SK-N-MC (cell line): ENCODE results near the gene LAMA3.

Source experiments
- DNase-seq: peaks from one replicate; pipeline ENCODE4 v3.0.0-alpha.2; 2011; ENCODE audit warnings: low read depth, low spot score
- H3K27ac ChIP-seq: fragments of 200-600 bp; sonication (generic); 2 replicates; pipeline ENCODE4 v1.5.1; 2016; ENCODE audit warnings: mixed run types
- H3K36me3 ChIP-seq: fragments of 200-600 bp; sonication (generic); 2 replicates; pipeline ENCODE4 v1.6.1; 2017; ENCODE audit warnings: antibody characterized with exemption, low read length, mixed read lengths; ENCODE audit not compliant: insufficient read depth
- H3K4me3 ChIP-seq: fragments of 200-600 bp; sonication (generic); 2 replicates; pipeline ENCODE4 v1.5.1; 2016
- H3K9ac ChIP-seq: fragments of 200-600 bp; sonication (generic); 2 replicates; pipeline ENCODE4 v1.8.0; 2017; ENCODE audit warnings: mixed run types, mixed read lengths; ENCODE audit not compliant: insufficient read length
- H3K9me3 ChIP-seq: fragments of 200-600 bp; sonication (generic); 2 replicates; pipeline ENCODE4 v1.6.1; 2017; ENCODE audit warnings: low read depth, mild to moderate bottlenecking, antibody characterized with exemption, low read length, moderate library complexity, mixed read lengths
- EZH2 ChIP-seq: fragments of 200-600 bp; sonication (generic); IDR thresholded peaks from one replicate; pipeline ENCODE4 v1.6.1; 2017; ENCODE audit warnings: antibody characterized with exemption
- FOXP2 ChIP-seq: optimal IDR thresholded peaks from 2 replicates; pipeline ENCODE3; 2011; ENCODE audit warnings: mild to moderate bottlenecking, moderate library complexity; ENCODE audit not compliant: insufficient read depth; ENCODE audit errors: extremely low read length, control extremely low read depth
- POLR2AphosphoS5 ChIP-seq: IDR thresholded peaks from 2 replicates; pipeline ENCODE4 v1.6.1; 2012; ENCODE audit warnings: mild to moderate bottlenecking, low read depth, low read length, borderline replicate concordance

Gene LAMA3

GRCh38 chr18:23885750-23886149 is 196.5 kb downstream of the LAMA3 start:
- TF ChIP-seq EZH2 (no peak), POLR2AphosphoS5 (no peak), FOXP2 (no peak)
- DNase-seq, result no peak
- Histone ChIP-seq H3K9ac (no peak overlapping the region), H3K4me3 (no peak overlapping the region), H3K36me3 (no peaks in the 10 kb centered on the region), H3K27ac (no peak overlapping the region), H3K9me3 (no peaks in the 10 kb centered on the region)

GRCh38 chr18:23887035-23887434 is 197.8 kb downstream of the LAMA3 start:
- no peak for DNase-seq
- H3K4me3 ChIP-seq, result no peak overlapping the region
- no peak for TF ChIP-seq EZH2
- no peak for TF ChIP-seq FOXP2
- no peak for TF ChIP-seq POLR2AphosphoS5
- no peak overlapping the region for H3K27ac ChIP-seq
- no peak overlapping the region for H3K9ac ChIP-seq
- no peaks in the 10 kb centered on the region for H3K36me3 ChIP-seq
- H3K9me3 ChIP-seq, result no peaks in the 10 kb centered on the region

GRCh38 chr18:23887493-23887892 is 198.2 kb downstream of the LAMA3 start:
- Histone ChIP-seq H3K27ac (no peak overlapping the region), H3K4me3 (no peak overlapping the region), H3K9ac (no peak overlapping the region), H3K36me3 (no peaks in the 10 kb centered on the region), H3K9me3 (no peaks in the 10 kb centered on the region)
- DNase-seq, result no peak
- TF ChIP-seq POLR2AphosphoS5 (no peak), FOXP2 (no peak), EZH2 (no peak)

GRCh38 chr18:23888881-23889280 is 199.6 kb downstream of the LAMA3 start:
- Histone ChIP-seq H3K4me3 (no peak overlapping the region), H3K27ac (no peak overlapping the region), H3K9me3 (no peaks in the 10 kb centered on the region), H3K36me3 (no peaks in the 10 kb centered on the region), H3K9ac (no peak overlapping the region)
- no peak for TF ChIP-seq POLR2AphosphoS5
- TF ChIP-seq EZH2, result no peak
- TF ChIP-seq FOXP2, result no peak
- DNase-seq, result no peak

- no peak for DNase-seq
- no peaks in the 10 kb centered on the region for H3K36me3 ChIP-seq
- TF ChIP-seq EZH2 (no peak), FOXP2 (no peak), POLR2AphosphoS5 (no peak)
- H3K27ac ChIP-seq, result no peak overlapping the region
- H3K9me3 ChIP-seq, result no peaks in the 10 kb centered on the region
- H3K4me3 ChIP-seq, result no peak overlapping the region
- H3K9ac ChIP-seq, result no peak overlapping the region
Observed at GRCh38 chr18:23889907-23890306, 200.7 kb downstream of the LAMA3 start.

GRCh38 chr18:23890589-23890988 is 201.3 kb downstream of the LAMA3 start:
- Histone ChIP-seq H3K36me3 (no peaks in the 10 kb centered on the region), H3K9ac (no peak overlapping the region), H3K4me3 (no peak overlapping the region), H3K9me3 (no peaks in the 10 kb centered on the region), H3K27ac (no peak overlapping the region)
- no peak for TF ChIP-seq POLR2AphosphoS5
- TF ChIP-seq EZH2, result no peak
- no peak for TF ChIP-seq FOXP2
- DNase-seq, result no peak

- no peak overlapping the region for H3K9ac ChIP-seq
Observed at GRCh38 chr18:23893653-23894052, 204.4 kb downstream of the LAMA3 start.

GRCh38 chr18:23894661-23895175 is 205.5 kb downstream of the LAMA3 start:
- no peak overlapping the region for H3K9ac ChIP-seq
- no peak for DNase-seq
- no peak for TF ChIP-seq POLR2AphosphoS5
- TF ChIP-seq FOXP2, result no peak
- TF ChIP-seq EZH2, result no peak
- no peaks in the 10 kb centered on the region for H3K9me3 ChIP-seq
- no peak overlapping the region for H3K4me3 ChIP-seq
- no peaks in the 10 kb centered on the region for H3K36me3 ChIP-seq
- H3K27ac ChIP-seq, result no peak overlapping the region

More at GRCh38 chr18:23893653-23894052, 204.4 kb downstream of the LAMA3 start:
- no peak for DNase-seq
- Histone ChIP-seq H3K4me3 (no peak overlapping the region), H3K36me3 (no peaks in the 10 kb centered on the region), H3K9me3 (no peaks in the 10 kb centered on the region), H3K27ac (no peak overlapping the region)
- TF ChIP-seq FOXP2 (no peak), POLR2AphosphoS5 (no peak), EZH2 (no peak)

- Histone ChIP-seq H3K9ac (no peak overlapping the region), H3K36me3 (no peaks in the 10 kb centered on the region), H3K4me3 (no peak overlapping the region), H3K27ac (no peak overlapping the region), H3K9me3 (no peaks in the 10 kb centered on the region)
- no peak for DNase-seq
- TF ChIP-seq POLR2AphosphoS5, result no peak
- TF ChIP-seq FOXP2, result no peak
- no peak for TF ChIP-seq EZH2
Observed at GRCh38 chr18:23897291-23897690, 208.0 kb downstream of the LAMA3 start.

- no peaks in the 10 kb centered on the region for H3K9me3 ChIP-seq
- no peaks in the 10 kb centered on the region for H3K36me3 ChIP-seq
- no peak overlapping the region for H3K27ac ChIP-seq
- H3K4me3 ChIP-seq, result no peak overlapping the region
- H3K9ac ChIP-seq, result no peak overlapping the region
- no peak for TF ChIP-seq POLR2AphosphoS5
- no peak for TF ChIP-seq EZH2
- DNase-seq, result no peak
Observed at GRCh38 chr18:23897733-23898132, 208.5 kb downstream of the LAMA3 start.
